ENCODE results near the gene P2RY11. TPM values are rescaled to one million over a fixed set of nuclear protein-coding genes. Genes with fewer than 3 reads are reported as not detected.

P2RY11 gene
- total RNA-seq, 2 experiments from 2014 or later = 11.9 to 43.3 TPM

GRCh38 chr19:10113592-10113963 lies 2.1 kb downstream of the P2RY11 start:
- no peaks in the 10 kb centered on the region for H4K20me1 ChIP-seq (ENCODE audit: insufficient read depth, low read length)
- intact Hi-C loops (cut with micrococcal nuclease; ENCODE audit: unreplicated experiment) = loop anchor here (1.0 to 5.0 kb wide), 3 partner anchors 14 to 181 kb away; no protein-coding TSS in a partner anchor
- ChIA-PET POLR2A (interaction anchor here (1.5 kb wide), 1 partner anchor 9 kb away, joined by 4 read pairs; no protein-coding TSS in a partner anchor), CTCF (ENCODE audit: unreplicated experiment) (no interaction called here)
- H3K36me3 ChIP-seq (ENCODE audit: insufficient read depth, low read length) = peaks cover 90% of the 10 kb centered on the region
- H3K4me1 ChIP-seq (ENCODE audit: insufficient read depth, low read length, poor library complexity, severe bottlenecking) = peaks cover 27% of the 10 kb centered on the region
- peaks cover 18% of the 10 kb centered on the region for H3K79me2 ChIP-seq (ENCODE audit: insufficient read depth, low read depth, low read length)
- H3K9me3 ChIP-seq (ENCODE audit: low read length) = no peaks in the 10 kb centered on the region
- no peaks in the 10 kb centered on the region for H3K9me2 ChIP-seq (ENCODE audit: insufficient read depth, low read length)
- no peak overlapping the region for H2AFZ ChIP-seq (ENCODE audit: low read length)
- no TSS peak for BruUV-seq (replicated peaks)
- peak overlapping the region; percentile 7; the same call in 1 of the 2 replicates for H3K4me2 ChIP-seq (ENCODE audit: low read length)
- no peak for DNase-seq (ENCODE audit: low spot score)
- H3K27ac ChIP-seq (ENCODE audit: low read depth, low read length, poor library complexity, severe bottlenecking) = peak overlapping the region; percentile 55
- H3K4me3 ChIP-seq (ENCODE audit: low read depth, low read length, poor library complexity, severe bottlenecking) = no peak overlapping the region
- no peak for TF ChIP-seq CTCF (conservative IDR thresholded peaks at IDR 0.05; ENCODE audit: low read length)
- TF ChIP-seq EZH2phosphoT487 (IDR thresholded peaks at IDR 0.05; ENCODE audit: borderline replicate concordance, low read depth, low read length) = no peak

- H3K4me3 ChIP-seq (ENCODE audit: low read depth, low read length, poor library complexity, severe bottlenecking) = no peak overlapping the region
- no peak for DNase-seq (ENCODE audit: low spot score)
- no peaks in the 10 kb centered on the region for H4K20me1 ChIP-seq (ENCODE audit: insufficient read depth, low read length)
- no peaks in the 10 kb centered on the region for H3K9me3 ChIP-seq (ENCODE audit: low read length)
- peaks cover 20% of the 10 kb centered on the region; the same call in 1 of the 2 replicates for H3K79me2 ChIP-seq (ENCODE audit: insufficient read depth, low read depth, low read length)
- no peak overlapping the region for H3K27ac ChIP-seq (ENCODE audit: low read depth, low read length, poor library complexity, severe bottlenecking)
- peaks cover 85% of the 10 kb centered on the region for H3K36me3 ChIP-seq (ENCODE audit: insufficient read depth, low read length)
- intact Hi-C loops (cut with micrococcal nuclease; ENCODE audit: unreplicated experiment) = loop anchor here (1.0 to 5.0 kb wide), 3 partner anchors 15 to 182 kb away; no protein-coding TSS in a partner anchor
- peaks cover 29% of the 10 kb centered on the region for H3K4me1 ChIP-seq (ENCODE audit: insufficient read depth, low read length, poor library complexity, severe bottlenecking)
- no peak overlapping the region for H3K4me2 ChIP-seq (ENCODE audit: low read length)
- H2AFZ ChIP-seq (ENCODE audit: low read length) = no peak overlapping the region
- ChIA-PET POLR2A (no interaction called here), CTCF (ENCODE audit: unreplicated experiment) (no interaction called here)
- BruUV-seq (replicated peaks) = no TSS peak
- no peak for TF ChIP-seq CTCF (conservative IDR thresholded peaks at IDR 0.05; ENCODE audit: low read length)
- TF ChIP-seq EZH2phosphoT487 (IDR thresholded peaks at IDR 0.05; ENCODE audit: borderline replicate concordance, low read depth, low read length) = no peak
- H3K9me2 ChIP-seq (ENCODE audit: insufficient read depth, low read length) = no peaks in the 10 kb centered on the region
These were observed 2.6 kb downstream of the P2RY11 start for GRCh38 chr19:10113964-10114650.

Measured in OCI-LY7 (cell line).